IPS-NIHi7 (cell line): ENCODE data around the gene CLMP.
"Not testable (repeated sequence)": the region's sequence is repeated elsewhere in the genome, so short reads cannot be mapped to it uniquely, and the experiment has no call there.

Experiments
- DNase-seq: peaks from one replicate; pipeline ENCODE4 v3.0.0; 2012; ENCODE audit warnings: mixed read lengths; ENCODE audit errors: extremely low spot score

The CLMP gene

GRCh38 chr11:123137431-123138224 lies 57.4 kb downstream of the CLMP start:
- DNase-seq = peak; percentile 45

DNA sequence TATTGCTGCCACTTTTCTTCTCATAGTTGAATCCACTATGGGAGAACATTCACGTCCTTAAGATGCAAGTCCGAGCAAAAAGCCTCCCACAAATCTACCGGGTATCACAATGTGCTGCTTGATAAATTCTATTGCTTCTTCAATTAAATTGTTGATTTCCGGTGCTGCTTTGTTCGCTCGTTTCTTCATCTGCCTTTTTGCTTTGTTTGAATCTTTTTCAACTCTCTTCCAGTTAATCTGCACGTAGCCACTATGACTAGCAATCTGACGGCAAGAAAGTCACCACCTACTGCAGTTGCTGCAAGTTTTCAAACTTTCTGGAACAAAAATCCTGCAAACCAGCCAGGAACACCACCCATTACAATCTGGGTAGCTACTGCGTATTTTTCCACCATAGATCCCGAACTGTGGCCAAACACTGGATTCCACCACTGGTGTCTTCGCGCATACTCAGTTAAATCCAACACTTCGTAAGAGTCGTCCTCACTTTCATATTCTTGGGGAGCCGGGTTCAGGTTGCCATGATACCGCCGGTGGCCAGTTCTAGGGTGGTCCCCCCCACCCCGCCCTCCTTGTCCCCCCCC lies 59.1 kb downstream of the CLMP start:
- DNase-seq = no peak

GRCh38 chr11:123132881-123133280 lies 62.2 kb downstream of the CLMP start:
- DNase-seq = no peak

DNA sequence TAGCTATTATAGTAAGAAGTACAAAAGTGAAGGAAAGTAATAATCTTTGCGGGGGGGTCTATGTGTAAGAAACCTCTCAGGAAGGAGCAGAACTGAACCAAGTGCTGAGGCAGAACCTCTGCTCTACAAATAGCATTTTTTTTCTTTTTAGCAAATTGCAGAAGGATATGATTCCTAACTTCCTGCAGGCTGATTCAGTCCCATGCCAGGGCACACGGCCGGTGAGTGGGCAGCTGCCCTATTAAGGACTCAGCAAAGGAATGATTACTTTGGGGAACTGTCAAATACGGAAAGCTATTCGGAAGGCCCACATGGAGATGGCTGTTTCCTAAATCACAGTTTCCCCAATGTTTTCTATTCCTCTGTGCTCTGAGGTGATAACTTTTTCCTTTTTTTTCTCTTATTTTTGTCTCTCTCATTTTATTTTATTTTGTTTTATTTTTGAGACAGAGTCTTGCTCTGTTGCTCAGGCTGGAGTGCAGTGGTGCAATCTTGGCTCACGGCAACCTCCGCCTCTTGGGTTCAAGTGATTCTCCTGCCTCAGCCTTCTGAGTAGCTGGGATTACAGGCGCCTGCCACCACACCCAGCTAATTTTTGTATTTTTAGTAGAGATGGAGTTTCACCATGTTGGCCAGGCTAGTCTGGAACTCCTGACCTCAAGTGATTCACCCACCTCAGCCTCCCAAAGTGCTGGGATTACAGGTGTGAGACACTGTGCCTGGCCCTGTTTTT lies 62.8 kb downstream of the CLMP start:
- not testable (repeated sequence) for DNase-seq

DNA sequence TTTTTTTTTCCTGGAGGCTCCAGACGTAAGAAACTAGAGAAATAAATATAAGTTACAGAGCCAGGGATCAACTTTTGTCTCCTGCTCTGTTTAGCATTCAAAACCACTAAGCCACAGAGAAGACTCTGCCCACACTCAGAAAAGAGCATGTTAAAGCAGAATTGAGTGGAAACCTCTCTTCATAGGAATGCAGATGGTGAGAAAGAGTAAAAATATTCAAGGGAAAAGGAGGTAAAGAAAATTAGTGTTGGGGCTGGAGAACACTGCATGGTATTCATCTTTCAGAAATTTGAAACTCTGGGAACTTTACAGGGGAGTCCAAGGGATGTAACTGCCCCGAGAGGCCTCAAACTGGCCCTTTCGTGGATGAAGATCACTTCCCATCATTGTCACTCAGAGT lies 65.1 kb downstream of the CLMP start:
- DNase-seq = no peak

GRCh38 chr11:123125169-123125568 lies 69.9 kb downstream of the CLMP start:
- no peak for DNase-seq

- DNase-seq = no peak
These were observed 72.2 kb downstream of the CLMP start for GRCh38 chr11:123122852-123123251.

DNA sequence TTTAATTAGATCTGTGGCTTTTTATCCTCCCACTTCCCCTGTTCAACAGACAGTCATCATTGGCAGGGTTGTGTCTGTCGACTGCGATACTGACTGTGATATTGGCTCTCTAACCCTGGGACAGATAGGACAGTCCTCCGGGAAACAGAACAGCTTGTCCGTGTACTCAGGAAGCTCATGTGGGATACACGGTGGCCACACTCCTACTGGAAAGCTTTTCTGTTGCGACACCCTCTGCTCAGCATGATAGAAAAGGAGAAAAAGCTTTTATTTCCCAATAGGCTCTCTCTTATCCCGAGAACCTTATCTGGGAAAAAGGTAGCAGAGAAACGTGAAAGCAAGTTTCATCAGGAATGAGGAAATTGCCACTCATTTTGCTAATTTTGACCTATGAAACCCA lies 72.7 kb downstream of the CLMP start:
- no peak for DNase-seq

DNA sequence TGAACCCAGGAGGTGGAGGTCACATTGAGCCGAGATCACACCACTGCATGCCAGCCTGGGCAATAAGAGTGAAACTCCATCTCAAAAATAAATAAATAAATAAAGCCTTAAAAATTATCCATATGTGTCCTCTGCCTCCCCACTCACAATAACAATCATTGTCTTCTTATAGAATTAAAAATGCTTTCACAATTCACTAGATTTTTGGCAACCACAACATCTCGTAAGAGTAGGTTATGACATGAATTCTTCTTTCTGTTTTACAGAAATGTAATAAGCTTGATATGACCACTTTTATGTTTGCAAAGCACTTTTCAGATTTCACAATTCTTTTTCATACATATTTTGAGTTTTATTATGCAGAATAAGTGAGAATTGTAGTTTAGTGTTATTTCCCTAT lies 78.6 kb downstream of the CLMP start:
- DNase-seq = no peak

- DNase-seq = peak; percentile 64
These were observed 83.6 kb downstream of the CLMP start for GRCh38 chr11:123111465-123111864.

DNA sequence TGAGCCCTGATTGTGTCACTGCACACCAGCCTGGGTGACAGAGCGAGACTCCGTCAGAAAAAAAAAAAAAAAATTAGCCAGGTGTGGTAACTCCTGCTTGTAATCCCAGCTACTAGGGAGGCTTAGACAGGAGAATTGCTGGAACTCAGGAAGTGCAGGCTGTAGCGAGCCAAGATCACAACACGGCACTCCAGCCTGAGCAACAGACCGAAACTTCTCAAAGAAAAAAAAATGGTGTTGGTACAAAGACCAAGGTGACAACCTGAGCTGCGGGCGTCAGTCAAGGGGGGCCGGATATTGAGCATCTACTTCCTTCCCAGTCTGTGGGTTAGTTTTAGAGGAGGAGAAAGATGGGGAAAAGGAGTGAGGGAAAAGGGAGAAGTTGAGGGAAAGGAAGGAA lies 84.7 kb downstream of the CLMP start:
- DNase-seq = no peak

- DNase-seq = no peak
These were observed 87.0 kb downstream of the CLMP start for GRCh38 chr11:123107945-123108495.

GRCh38 chr11:123104697-123105096 lies 90.4 kb downstream of the CLMP start:
- DNase-seq = no peak

GRCh38 chr11:123103326-123103980 lies 91.6 kb downstream of the CLMP start:
- peak; percentile 51 for DNase-seq

DNA sequence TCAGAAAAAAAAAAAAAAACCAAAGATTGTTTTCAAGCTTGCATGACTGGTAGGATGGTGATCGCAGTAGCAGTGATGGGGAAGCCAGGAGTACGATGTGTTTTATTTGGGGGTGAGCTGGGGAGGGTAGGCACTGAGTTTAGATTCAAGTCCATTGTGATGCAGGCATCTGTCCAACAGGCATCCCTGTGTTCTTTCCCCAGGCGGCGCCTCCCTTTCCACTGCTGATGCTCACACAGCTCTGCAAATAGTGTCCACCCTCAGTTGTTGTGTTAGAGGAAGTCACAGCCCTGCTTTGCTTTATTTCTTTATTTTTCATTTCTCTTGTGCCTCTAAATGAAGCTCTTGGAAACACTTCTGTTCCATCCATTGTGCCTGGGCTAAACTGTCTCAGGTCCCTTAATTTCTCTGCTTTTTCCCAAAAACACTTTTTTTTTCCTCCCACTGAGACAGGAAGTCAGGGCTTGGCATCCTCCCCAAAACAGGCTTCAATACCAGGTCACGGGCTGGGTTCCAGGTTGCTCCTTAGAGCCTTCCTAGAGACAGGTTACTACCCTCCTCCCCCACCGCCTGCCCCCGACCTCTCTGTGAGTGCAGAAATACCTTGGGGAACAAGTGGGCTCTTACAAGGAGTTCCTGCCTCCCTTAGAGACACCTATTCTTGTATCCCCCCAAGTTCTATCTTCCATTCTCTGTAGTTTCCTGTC lies 94.5 kb downstream of the CLMP start:
- no peak for DNase-seq

- no peak for DNase-seq
These were observed 96.1 kb downstream of the CLMP start for GRCh38 chr11:123098990-123099389.

DNA sequence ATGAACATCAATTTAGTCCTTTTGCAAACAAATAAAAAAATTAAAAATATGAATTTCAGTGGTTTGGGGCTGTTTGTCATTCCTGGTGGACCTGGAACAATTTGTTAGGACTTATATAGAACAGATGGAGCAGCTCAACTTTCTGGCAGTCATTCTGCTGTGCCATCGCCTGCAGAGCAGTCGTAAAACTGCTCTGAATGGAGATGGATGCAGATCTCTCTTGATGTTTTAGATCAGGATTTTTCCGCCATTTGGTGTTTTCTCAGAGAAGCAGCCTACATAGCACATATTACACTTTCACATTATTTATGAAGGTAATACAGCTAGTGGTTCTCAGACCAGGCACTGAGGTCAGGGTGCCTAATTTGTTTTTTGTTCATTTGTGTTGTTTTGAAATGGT lies 101.3 kb downstream of the CLMP start:
- no peak for DNase-seq

- DNase-seq = no peak
These were observed 103.5 kb downstream of the CLMP start for GRCh38 chr11:123091506-123091905.

DNA sequence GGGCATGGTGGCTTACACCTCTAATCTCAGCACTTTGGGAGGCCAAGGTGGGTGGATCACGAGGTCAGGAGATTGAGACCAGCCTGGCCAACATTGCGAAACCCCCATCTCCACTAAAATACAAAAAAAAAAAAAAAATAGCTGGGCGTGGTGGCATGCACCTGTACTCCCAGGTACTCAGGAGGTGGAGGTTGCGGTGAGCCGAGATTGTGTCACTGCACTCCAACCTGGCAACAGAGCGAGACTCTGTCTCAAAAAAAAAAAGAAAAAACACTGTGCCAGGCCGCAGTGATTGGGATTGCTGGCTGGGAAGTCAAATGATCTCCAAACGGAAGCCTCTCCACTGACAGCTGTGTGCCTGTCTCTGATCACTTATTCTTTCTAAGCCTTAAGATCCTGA lies 104.9 kb downstream of the CLMP start:
- not testable (repeated sequence) for DNase-seq

DNA sequence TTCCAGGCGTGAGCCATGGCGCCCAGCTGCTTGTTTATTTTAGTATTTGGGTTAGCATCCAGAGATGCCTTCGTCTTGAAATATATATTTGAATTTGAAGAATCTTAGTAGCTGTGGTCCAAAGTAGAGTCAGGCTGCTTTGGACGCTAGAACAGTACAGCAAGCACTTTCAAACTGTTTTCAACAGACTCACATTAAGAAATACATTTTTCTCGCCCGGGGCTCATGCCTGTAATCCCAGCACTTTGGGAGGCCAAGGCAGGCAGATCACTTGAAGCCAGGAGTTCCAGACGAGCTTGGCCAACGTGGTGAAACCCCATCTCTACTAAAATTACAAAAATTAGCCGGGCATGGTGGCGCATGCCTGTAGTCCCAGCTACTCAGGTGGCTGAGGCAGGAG lies 106.2 kb downstream of the CLMP start:
- not testable (repeated sequence) for DNase-seq

GRCh38 chr11:123087657-123088056 lies 107.4 kb downstream of the CLMP start:
- not testable (repeated sequence) for DNase-seq
